ENCODE measurements around the gene NOTCH2.

The NOTCH2 gene

GRCh38 chr1:119896303-119896702 is 173.2 kb downstream of the NOTCH2 start, which contains the start of gene ADAM30:
ADAM30 (minus strand) TSS chr1:119896515; CDS start chr1:119896336, 179 bp downstream.
- no peak for TF ChIP-seq POLR2A (IDR thresholded peaks at IDR 0.05; ENCODE audit: low read depth, low read length)
- DNase-seq (ENCODE audit: insufficient read length, low spot score) (no peak), FAIRE-seq (no peak)

DNA sequence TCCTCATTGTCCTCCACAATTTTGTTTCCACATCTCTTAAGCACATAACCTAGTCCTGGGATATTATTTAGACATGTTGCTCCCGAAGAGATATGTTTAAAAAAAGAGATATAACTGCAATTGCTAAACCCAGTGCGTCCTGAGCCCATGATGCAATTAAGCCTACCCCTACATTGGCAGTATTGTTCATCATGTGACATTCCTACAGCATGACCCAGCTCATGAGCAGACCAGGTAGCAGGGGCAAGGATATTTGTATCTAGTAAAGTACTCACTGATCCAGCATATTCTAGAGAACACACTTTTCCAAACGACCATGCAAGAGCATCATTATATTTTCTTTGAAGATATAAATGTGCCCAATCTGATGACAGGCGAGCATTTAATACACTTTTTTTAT is 174.4 kb downstream of the NOTCH2 start:
- no peak for DNase-seq (ENCODE audit: insufficient read length, low spot score)
- TF ChIP-seq POLR2A (IDR thresholded peaks at IDR 0.05; ENCODE audit: low read depth, low read length) = no peak
- FAIRE-seq = no peak

- no peak for TF ChIP-seq POLR2A (IDR thresholded peaks at IDR 0.05; ENCODE audit: low read depth, low read length)
- FAIRE-seq (no peak), DNase-seq (ENCODE audit: insufficient read length, low spot score) (no peak)
Measured at GRCh38 chr1:119893827-119894700, 175.4 kb downstream of the NOTCH2 start.

- DNase-seq (ENCODE audit: insufficient read length, low spot score) = no peak
- TF ChIP-seq POLR2A (IDR thresholded peaks at IDR 0.05; ENCODE audit: low read depth, low read length) = no peak
- FAIRE-seq = no peak
Measured at GRCh38 chr1:119893238-119893791, 176.1 kb downstream of the NOTCH2 start.

- FAIRE-seq = no peak
- DNase-seq (ENCODE audit: insufficient read length, low spot score) = no peak
Measured at GRCh38 chr1:119891386-119891785, 178.1 kb downstream of the NOTCH2 start.

GRCh38 chr1:119888476-119888875 is 181.0 kb downstream of the NOTCH2 start:
- DNase-seq (ENCODE audit: insufficient read length, low spot score) = no peak
- FAIRE-seq = no peak
- TF ChIP-seq POLR2A (IDR thresholded peaks at IDR 0.05; ENCODE audit: low read depth, low read length) = no peak

More at GRCh38 chr1:119891386-119891785, 178.1 kb downstream of the NOTCH2 start:
- no peak for TF ChIP-seq POLR2A (IDR thresholded peaks at IDR 0.05; ENCODE audit: low read depth, low read length)

- no peak for FAIRE-seq
- no peak for TF ChIP-seq POLR2A (IDR thresholded peaks at IDR 0.05; ENCODE audit: low read depth, low read length)
- DNase-seq (ENCODE audit: insufficient read length, low spot score) = no peak
Measured at GRCh38 chr1:119887427-119887826, 182.0 kb downstream of the NOTCH2 start.

GRCh38 chr1:119885903-119886783 is 183.3 kb downstream of the NOTCH2 start:
- DNase-seq (ENCODE audit: insufficient read length, low spot score) (no peak), FAIRE-seq (peak; percentile 68)

GRCh38 chr1:119884711-119885110 is 184.8 kb downstream of the NOTCH2 start:
- no peak for DNase-seq (ENCODE audit: insufficient read length, low spot score)
- FAIRE-seq = no peak
- no peak for TF ChIP-seq POLR2A (IDR thresholded peaks at IDR 0.05; ENCODE audit: low read depth, low read length)

More at GRCh38 chr1:119885903-119886783, 183.3 kb downstream of the NOTCH2 start:
- TF ChIP-seq POLR2A (IDR thresholded peaks at IDR 0.05; ENCODE audit: low read depth, low read length) = no peak

DNA sequence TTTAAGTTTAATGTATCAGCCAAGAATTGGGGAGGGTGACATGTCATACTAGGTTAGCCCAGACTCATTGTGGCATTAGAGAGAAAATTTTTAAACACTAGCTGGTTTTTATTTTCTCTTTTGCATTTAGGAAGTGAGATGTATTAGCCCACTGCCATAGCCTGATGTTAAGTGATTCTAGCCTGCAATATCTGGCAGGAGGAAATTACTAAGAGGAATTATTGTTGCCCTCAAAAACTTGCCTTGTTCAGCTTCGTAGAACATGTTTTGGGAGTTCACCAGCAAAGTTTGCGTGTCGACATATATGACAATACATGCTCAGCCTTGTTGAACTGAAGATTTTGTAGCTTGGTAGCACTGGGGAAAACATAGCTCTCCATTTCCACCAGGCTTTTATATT is 185.6 kb downstream of the NOTCH2 start:
- DNase-seq (ENCODE audit: insufficient read length, low spot score) = no peak
- FAIRE-seq = no peak

DNA sequence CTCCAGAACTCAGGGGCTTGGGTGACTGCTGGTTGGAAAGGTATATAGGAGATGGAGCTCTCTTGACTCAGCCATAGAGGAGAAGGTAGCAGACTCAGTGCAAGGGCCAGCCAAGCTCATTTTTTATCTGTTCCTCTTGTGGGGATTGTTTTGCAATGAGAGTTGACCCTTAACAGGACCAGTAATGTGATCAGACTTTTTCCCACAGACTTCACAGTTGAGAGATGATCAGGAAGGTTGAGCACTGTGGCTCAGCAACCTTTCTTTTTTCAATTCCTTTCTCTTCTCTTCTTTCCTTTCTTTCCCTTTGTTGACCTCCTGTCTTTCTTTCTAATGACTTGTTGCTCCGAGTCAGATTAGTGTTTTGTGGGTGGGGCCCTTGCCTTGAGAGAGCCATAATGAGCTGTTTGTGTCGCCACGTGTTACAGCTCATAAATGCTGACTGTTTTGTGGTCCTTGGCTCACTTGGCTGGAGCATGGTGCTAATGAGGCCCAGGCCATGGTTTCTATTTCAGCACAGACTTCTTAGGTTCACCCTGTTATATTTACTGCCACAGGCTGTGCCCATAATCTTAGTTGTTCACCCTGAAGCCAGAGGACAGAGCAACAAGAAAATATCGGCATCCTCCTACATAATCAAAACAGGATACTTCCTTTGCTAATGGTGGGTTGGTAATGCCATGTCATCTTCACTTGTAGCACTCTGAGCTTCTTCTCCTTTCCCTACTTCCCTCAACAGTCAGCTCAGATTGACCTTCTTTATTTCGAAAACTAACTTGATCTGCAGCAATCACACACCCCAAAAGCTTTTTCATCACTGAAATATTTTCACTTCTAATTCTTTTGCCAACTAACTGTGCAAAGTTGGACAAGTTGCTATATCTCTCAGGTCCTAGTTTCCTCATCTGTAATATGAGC is 187.1 kb downstream of the NOTCH2 start:
- no peak for TF ChIP-seq POLR2A (IDR thresholded peaks at IDR 0.05; ENCODE audit: low read depth, low read length)
- FAIRE-seq (no peak), DNase-seq (ENCODE audit: insufficient read length, low spot score) (no peak)

More for the DNA sequence above, 185.6 kb downstream of the NOTCH2 start:
- TF ChIP-seq POLR2A (IDR thresholded peaks at IDR 0.05; ENCODE audit: low read depth, low read length) = no peak

GRCh38 chr1:119879510-119880434 is 189.7 kb downstream of the NOTCH2 start:
- FAIRE-seq = no peak
- no peak for TF ChIP-seq POLR2A (IDR thresholded peaks at IDR 0.05; ENCODE audit: low read depth, low read length)
- no peak for DNase-seq (ENCODE audit: insufficient read length, low spot score)
